Cardiac muscle cell (in vitro differentiated cells and primary cell): Measurements from ENCODE around the gene RNF10. TPM values are rescaled to one million over a fixed set of nuclear protein-coding genes. Genes with fewer than 3 reads are reported as not detected.
A peak's percentile ranks its signal among the peaks of the same experiment; 100 is the strongest.

Experiments used
- DNase-seq, 2 donors: peaks; one replicate each; pipeline versions ENCODE4 v3.0.0 to v3.0.0-alpha.2; 2010 to 2017; ENCODE audit warnings: low read depth in 1 of 2, low spot score in 1 of 2
- H3K27ac ChIP-seq: fragments of 200-600 bp; sonication (generic); 2 replicates; pipeline ENCODE4 v1.5.1; 2016
- H3K27me3 ChIP-seq: fragments of 200-600 bp; sonication (generic); 2 replicates; pipeline ENCODE4 v1.6.0; 2016; ENCODE audit warnings: control low read depth
- H3K36me3 ChIP-seq: fragments of 200-600 bp; sonication (generic); 2 replicates; pipeline ENCODE4 v1.5.1; 2016; ENCODE audit warnings: control low read depth
- H3K4me1 ChIP-seq: fragments of 200-600 bp; sonication (generic); 2 replicates; pipeline ENCODE4 v1.8.1; 2017; ENCODE audit warnings: low read depth, mild to moderate bottlenecking, mixed run types
- H3K4me3 ChIP-seq: fragments of 200-600 bp; sonication (generic); 2 replicates; pipeline ENCODE4 v1.5.1; 2016; ENCODE audit warnings: mild to moderate bottlenecking
- H3K9me3 ChIP-seq: fragments of 200-600 bp; sonication (generic); 2 replicates; pipeline ENCODE4 v1.5.1; 2017; ENCODE audit warnings: low read depth, mild to moderate bottlenecking, control low read depth
- polyA plus RNA-seq: library from polyadenylated mRNA; unstranded; fragments of >200 nt; fragmentation: Nextera tagmentation; extraction: Ambion mirVana; gene quantifications from 2 replicates; pipeline ENCODE4 v1.2.1, GENCODE V29; 2016
- total RNA-seq: library from RNA; depleted of rRNA; stranded (reverse); fragments of >200 nt; gene quantifications from 2 replicates; pipeline ENCODE4 v1.2.3, GENCODE V29; 2016
- TF ChIP-seq, protein P1 (sequence below): IDR thresholded peaks from 2 replicates; pipeline ENCODE4 v1.5.1; 2012; ENCODE audit warnings: low read depth, mild to moderate bottlenecking, low read length

The RNF10 gene
- total and polyA plus RNA-seq, 2 experiments from 2014 or later = 107 to 210 TPM

DNA sequence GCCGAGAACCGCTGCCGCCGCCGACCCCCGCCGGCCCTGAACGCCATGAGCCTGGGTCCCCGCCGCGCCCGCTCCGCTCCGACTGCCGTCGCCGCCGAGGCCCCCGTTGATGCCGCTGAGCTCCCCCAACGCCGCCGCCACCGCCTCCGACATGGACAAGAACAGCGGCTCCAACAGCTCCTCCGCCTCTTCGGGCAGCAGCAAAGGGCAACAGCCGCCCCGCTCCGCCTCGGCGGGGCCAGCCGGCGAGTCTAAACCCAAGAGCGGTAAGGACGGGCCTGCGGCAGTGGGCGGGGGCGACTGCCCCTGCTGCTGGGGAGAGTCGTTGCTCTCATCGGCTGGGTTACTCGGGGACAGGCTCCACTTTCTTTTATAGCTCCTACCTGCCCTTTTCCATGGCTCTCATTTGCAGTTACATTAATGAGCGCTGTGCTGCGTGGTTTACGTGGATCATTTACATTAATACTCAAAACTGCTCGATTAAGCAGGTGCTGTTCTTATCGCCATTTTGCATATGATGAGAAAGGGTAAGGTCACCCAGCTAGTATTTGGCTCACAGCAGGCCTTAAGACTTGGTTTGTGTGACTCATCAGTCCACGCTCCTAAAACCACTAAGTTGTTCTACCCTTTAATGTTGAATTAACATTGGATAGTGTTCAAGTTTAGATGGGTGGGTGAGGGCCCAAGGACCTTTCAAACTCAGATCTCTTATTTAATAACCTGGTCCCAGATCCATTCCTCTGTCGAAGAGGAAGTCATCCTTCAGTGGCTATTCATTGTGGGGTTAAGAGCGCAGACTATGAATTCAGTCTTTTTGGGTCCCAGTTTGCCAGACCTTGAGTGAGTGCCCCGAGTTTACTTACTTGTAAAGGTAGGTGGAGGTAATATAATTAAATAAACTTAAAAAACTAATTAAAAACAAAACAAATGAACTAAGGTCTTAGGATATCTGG lies 823 bp downstream of the RNF10 start:
- TF ChIP-seq, protein P1, sequence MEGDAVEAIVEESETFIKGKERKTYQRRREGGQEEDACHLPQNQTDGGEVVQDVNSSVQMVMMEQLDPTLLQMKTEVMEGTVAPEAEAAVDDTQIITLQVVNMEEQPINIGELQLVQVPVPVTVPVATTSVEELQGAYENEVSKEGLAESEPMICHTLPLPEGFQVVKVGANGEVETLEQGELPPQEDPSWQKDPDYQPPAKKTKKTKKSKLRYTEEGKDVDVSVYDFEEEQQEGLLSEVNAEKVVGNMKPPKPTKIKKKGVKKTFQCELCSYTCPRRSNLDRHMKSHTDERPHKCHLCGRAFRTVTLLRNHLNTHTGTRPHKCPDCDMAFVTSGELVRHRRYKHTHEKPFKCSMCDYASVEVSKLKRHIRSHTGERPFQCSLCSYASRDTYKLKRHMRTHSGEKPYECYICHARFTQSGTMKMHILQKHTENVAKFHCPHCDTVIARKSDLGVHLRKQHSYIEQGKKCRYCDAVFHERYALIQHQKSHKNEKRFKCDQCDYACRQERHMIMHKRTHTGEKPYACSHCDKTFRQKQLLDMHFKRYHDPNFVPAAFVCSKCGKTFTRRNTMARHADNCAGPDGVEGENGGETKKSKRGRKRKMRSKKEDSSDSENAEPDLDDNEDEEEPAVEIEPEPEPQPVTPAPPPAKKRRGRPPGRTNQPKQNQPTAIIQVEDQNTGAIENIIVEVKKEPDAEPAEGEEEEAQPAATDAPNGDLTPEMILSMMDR = no peak
- Histone ChIP-seq H3K9me3 (no peaks in the 10 kb centered on the region), H3K4me3 (peak overlapping the region; percentile 89), H3K4me1 (peaks cover 45% of the 10 kb centered on the region), H3K27ac (peak overlapping the region; percentile 91), H3K27me3 (no peaks in the 10 kb centered on the region), H3K36me3 (no peaks in the 10 kb centered on the region)
- peak; percentile 72 to 73 for DNase-seq

DNA sequence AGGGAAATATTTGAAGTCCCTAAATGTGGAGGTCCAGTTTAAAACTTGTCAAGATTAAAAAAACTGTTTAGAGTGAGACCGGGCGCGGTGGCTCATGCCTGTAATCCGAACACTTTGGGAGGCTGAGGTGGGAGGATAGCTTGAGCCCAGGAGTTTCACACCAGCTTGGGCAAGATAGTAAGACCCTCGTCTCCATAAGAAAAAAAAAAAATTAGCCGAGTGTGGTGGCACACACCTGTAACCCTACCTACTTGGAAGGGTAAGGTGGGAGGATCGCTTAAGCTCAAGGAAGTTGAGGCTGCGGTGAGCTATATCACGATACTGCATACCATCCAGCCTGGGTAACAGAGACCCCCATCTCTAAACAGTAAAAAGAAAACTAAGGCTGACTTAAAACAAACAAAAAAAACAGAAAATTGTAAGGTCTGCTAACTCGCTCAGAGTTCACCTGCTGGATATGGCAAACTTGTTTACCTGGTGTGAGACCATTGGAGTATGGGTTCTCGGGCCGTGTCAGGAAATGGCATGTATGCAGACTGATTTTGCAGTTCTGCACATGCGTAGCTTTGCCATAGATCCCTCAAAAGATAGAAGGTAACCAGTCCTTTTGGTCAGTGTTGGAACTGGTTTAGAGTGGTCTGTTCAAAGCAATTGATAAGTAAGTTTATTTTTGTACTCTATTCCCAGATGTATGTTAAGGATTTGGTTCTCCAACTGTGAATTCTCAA lies 2.1 kb downstream of the RNF10 start:
- H3K9me3 ChIP-seq = no peaks in the 10 kb centered on the region

DNA sequence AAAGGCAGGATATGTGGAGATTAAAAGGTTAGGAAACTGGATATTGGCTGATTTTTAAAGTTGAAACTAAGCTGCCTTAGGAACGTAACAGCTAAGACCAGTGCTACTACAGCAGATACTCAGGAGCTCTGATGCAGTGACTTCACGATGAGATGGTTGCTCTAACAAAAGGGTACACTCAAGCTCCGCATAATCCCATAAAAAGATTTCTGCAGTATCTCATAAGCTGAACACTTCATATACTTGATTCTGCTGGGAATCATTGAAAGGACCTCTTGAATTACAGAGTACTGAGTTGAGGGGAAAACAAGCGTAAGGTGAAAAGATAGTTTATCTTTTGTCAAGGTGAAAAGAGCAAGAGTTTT lies 3.7 kb downstream of the RNF10 start:
- H3K27ac ChIP-seq = peak overlapping the region; percentile 94

More for the DNA sequence above, 2.1 kb downstream of the RNF10 start:
- Histone ChIP-seq H3K27me3 (no peaks in the 10 kb centered on the region), H3K4me3 (peak overlapping the region; percentile 89), H3K36me3 (no peaks in the 10 kb centered on the region), H3K27ac (no peak overlapping the region), H3K4me1 (peaks cover 51% of the 10 kb centered on the region)
- DNase-seq = no peak
- TF ChIP-seq, protein P1 = no peak

DNA sequence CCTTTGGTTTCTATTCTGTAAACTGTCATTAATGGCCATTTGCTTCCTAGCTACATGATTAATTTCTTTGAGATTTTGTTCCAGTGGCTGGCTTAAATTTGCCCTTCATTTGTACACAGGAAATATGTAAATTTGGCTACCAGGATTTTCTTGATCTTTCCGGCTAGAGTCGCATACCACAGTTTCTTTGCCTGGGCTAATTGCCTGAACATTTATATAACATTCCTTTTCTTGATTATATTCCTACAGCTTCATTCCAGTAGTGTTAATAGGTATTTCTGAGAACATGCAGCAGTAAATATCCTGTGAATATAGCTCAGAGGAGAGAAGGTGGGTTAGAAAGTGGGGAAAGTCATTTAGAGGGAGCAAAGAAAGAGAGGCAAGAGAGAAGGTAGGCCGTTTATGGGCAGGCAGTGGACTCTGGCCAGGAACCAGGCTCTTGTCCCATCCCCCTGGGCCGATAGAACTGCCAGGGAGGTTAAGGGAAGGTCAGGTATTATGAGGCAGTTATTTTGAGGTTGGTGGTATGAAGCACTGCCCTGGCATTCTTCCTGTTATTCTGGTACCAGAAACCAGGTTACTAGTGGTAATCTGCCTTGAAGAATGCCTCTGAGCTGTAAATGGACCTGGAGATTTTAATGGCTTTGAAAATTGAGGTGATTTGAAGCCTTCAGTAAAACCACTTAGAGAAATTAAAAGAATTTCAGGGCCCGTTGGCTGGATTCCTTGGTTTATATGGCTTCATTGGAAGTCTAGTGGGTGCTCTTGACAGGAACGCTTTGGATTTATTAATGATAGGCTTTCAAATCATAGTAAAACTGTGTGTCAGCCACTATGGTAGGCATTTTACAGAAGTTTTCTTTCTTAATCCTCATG lies 4.4 kb downstream of the RNF10 start:
- Histone ChIP-seq H3K4me1 (peaks cover 51% of the 10 kb centered on the region), H3K27ac (peak overlapping the region; percentile 94), H3K9me3 (no peaks in the 10 kb centered on the region), H3K27me3 (no peaks in the 10 kb centered on the region), H3K36me3 (no peaks in the 10 kb centered on the region), H3K4me3 (peak overlapping the region; percentile 13)
- peak; percentile 66 to 71 for DNase-seq
- TF ChIP-seq, protein P1 = no peak

More for the DNA sequence above, 3.7 kb downstream of the RNF10 start:
- Histone ChIP-seq H3K36me3 (no peaks in the 10 kb centered on the region), H3K9me3 (no peaks in the 10 kb centered on the region), H3K27me3 (no peaks in the 10 kb centered on the region), H3K4me1 (peaks cover 51% of the 10 kb centered on the region), H3K4me3 (peak overlapping the region; percentile 10)
- DNase-seq = no peak
- TF ChIP-seq, protein P1 = no peak

DNA sequence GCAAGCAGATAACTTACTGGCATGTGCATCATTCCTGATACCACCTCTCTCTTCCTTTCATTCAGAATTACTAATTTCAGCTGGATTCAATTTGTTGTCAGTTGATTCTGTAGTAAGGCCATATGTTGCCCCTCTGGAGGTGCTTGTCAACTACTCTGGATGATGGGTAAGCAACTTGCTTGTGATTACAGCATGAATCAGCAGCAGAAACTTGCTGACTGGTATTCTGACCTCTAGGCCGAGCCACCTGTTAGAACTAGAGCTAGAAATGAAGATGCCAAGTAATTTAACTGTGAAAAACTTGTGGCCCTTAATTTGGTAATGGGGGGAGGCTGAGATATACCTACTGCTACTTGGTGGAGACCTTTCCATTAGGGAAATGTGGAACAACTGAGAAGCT lies 5.1 kb downstream of the RNF10 start:
- TF ChIP-seq, protein P1 = no peak
- peak in 1 of 2 donors; percentile 29 for DNase-seq
- H3K27me3 ChIP-seq = no peaks in the 10 kb centered on the region
- H3K4me1 ChIP-seq = peaks cover 51% of the 10 kb centered on the region
- no peaks in the 10 kb centered on the region for H3K36me3 ChIP-seq
- H3K27ac ChIP-seq = peak overlapping the region; percentile 94
- H3K9me3 ChIP-seq = no peaks in the 10 kb centered on the region
- H3K4me3 ChIP-seq = no peak overlapping the region
